H9 (cell line): ENCODE measurements around the gene BMERB1. TPM values are rescaled to one million over a fixed set of nuclear protein-coding genes. Genes with fewer than 3 reads are reported as not detected.

Experiments used
- DNase-seq: peaks from one replicate; pipeline ENCODE4 v3.0.0-alpha.2; 2017
- H2AFZ ChIP-seq: one replicate; pipeline ENCODE4 v1.6.1; 2013; ENCODE audit warnings: mild to moderate bottlenecking, low read length, control low read depth, moderate library complexity
- H2AK5ac ChIP-seq: 2 replicates; pipeline ENCODE4 v1.6.1; 2013; ENCODE audit warnings: low read length, control low read depth, mixed read lengths; ENCODE audit not compliant: insufficient read length
- H2BK120ac ChIP-seq: one replicate; pipeline ENCODE4 v1.6.1; 2013; ENCODE audit warnings: low read depth, mild to moderate bottlenecking, low read length, control low read depth, inconsistent platforms; ENCODE audit not compliant: poor library complexity, severe bottlenecking
- H2BK12ac ChIP-seq: 2 replicates; pipeline ENCODE4 v1.6.1; 2013; ENCODE audit warnings: low read length, control low read depth, mixed read lengths, low read depth; ENCODE audit not compliant: insufficient read length
- H2BK15ac ChIP-seq: 2 replicates; pipeline ENCODE4 v1.6.1; 2013; ENCODE audit warnings: low read depth, low read length, control low read depth
- H2BK20ac ChIP-seq: one replicate; pipeline ENCODE4 v1.6.1; 2013; ENCODE audit warnings: low read depth, mild to moderate bottlenecking, low read length, control low read depth, inconsistent platforms; ENCODE audit not compliant: poor library complexity, severe bottlenecking
- H2BK5ac ChIP-seq: 2 replicates; pipeline ENCODE4 v1.6.1; 2013; ENCODE audit warnings: low read length, control low read depth, mixed read lengths; ENCODE audit not compliant: insufficient read length
- H3K14ac ChIP-seq: 2 replicates; pipeline ENCODE4 v1.6.1; 2013; ENCODE audit warnings: low read length, control low read depth; ENCODE audit not compliant: insufficient read depth
- H3K18ac ChIP-seq: 2 replicates; pipeline ENCODE4 v1.6.1; 2013; ENCODE audit warnings: low read depth, mild to moderate bottlenecking, mixed read lengths, low read length, control low read depth; ENCODE audit not compliant: insufficient read length
- H3K23ac ChIP-seq: 2 replicates; pipeline ENCODE4 v1.6.1; 2013; ENCODE audit warnings: low read length, control low read depth, mixed read lengths, low read depth; ENCODE audit not compliant: insufficient read length
- H3K23me2 ChIP-seq: 2 replicates; pipeline ENCODE4 v1.6.1; 2013; ENCODE audit warnings: low read depth, mild to moderate bottlenecking, mixed read lengths, low read length, control low read depth; ENCODE audit not compliant: insufficient read length, poor library complexity, severe bottlenecking
- H3K27ac ChIP-seq: 2 replicates; pipeline ENCODE4 v1.5.1; 2013; ENCODE audit warnings: low read length, control low read depth, mixed read lengths, low read depth; ENCODE audit not compliant: insufficient read length
- H3K27me3 ChIP-seq: 2 replicates; pipeline ENCODE4 v1.6.1; 2013; ENCODE audit warnings: low read length, control low read depth, inconsistent platforms; ENCODE audit not compliant: insufficient read depth
- H3K4ac ChIP-seq: 2 replicates; pipeline ENCODE4 v1.6.1; 2013; ENCODE audit warnings: low read depth, mild to moderate bottlenecking, control low read depth, inconsistent platforms, low read length, moderate library complexity
- H3K4me1 ChIP-seq: 2 replicates; pipeline ENCODE4 v1.6.1; 2013; ENCODE audit warnings: low read length, control low read depth, inconsistent platforms; ENCODE audit not compliant: insufficient read depth
- H3K4me2 ChIP-seq: 2 replicates; pipeline ENCODE4 v1.6.1; 2013; ENCODE audit warnings: low read length, control low read depth, mixed read lengths; ENCODE audit not compliant: insufficient read length, insufficient read depth
- H3K56ac ChIP-seq: 2 replicates; pipeline ENCODE4 v1.6.1; 2013; ENCODE audit warnings: low read depth, mild to moderate bottlenecking, mixed read lengths, low read length, control low read depth; ENCODE audit not compliant: insufficient read length
- H3K79me1 ChIP-seq: 2 replicates; pipeline ENCODE4 v1.6.1; 2013; ENCODE audit warnings: low read depth, mild to moderate bottlenecking, moderate library complexity, low read length, control low read depth, inconsistent platforms; ENCODE audit not compliant: insufficient read depth, poor library complexity, severe bottlenecking
- H3K79me2 ChIP-seq: 2 replicates; pipeline ENCODE4 v1.6.1; 2013; ENCODE audit warnings: low read length, control low read depth, inconsistent platforms; ENCODE audit not compliant: insufficient read depth
- H3K9ac ChIP-seq: 2 replicates; pipeline ENCODE4 v1.6.1; 2013; ENCODE audit warnings: low read length, control low read depth, mixed read lengths; ENCODE audit not compliant: insufficient read length; ENCODE audit errors: extremely low read depth
- H3K9me3 ChIP-seq: one replicate; pipeline ENCODE4 v1.6.1; 2013; ENCODE audit warnings: low read depth, low read length, inconsistent platforms; ENCODE audit not compliant: control insufficient read depth
- H3T11ph ChIP-seq: one replicate; pipeline ENCODE4 v1.6.1; 2013; ENCODE audit warnings: mild to moderate bottlenecking, low read length, control low read depth, inconsistent platforms
- H4K20me1 ChIP-seq: one replicate; pipeline ENCODE4 v1.6.1; 2013; ENCODE audit not compliant: control insufficient read depth, insufficient read length, insufficient read depth
- H4K5ac ChIP-seq: 2 replicates; pipeline ENCODE4 v1.6.1; 2013; ENCODE audit warnings: low read depth, mild to moderate bottlenecking, mixed read lengths, low read length, control low read depth; ENCODE audit not compliant: insufficient read length
- H4K8ac ChIP-seq: replicated peaks from 2 replicates; pipeline ENCODE4 v1.6.1; 2013; ENCODE audit warnings: low read length, control low read depth, mixed read lengths, low read depth; ENCODE audit not compliant: insufficient read length
- H4K91ac ChIP-seq: 2 replicates; pipeline ENCODE4 v1.6.1; 2013; ENCODE audit warnings: low read depth, mild to moderate bottlenecking, moderate library complexity, mixed read lengths, low read length, control low read depth; ENCODE audit not compliant: insufficient read length
- H3K27ac Mint-ChIP-seq, 3 experiments: 2 replicates in 2 of 3; 3 replicates in 1 of 3; pipeline ENCODE4 v1.8.0; 2020 to 2021; ENCODE audit warnings: mixed read lengths in 3 of 3, mild to moderate bottlenecking in 1 of 3, moderate library complexity in 1 of 3
- H3K27me3 Mint-ChIP-seq: 2 replicates; pipeline ENCODE4 v1.8.0; 2021; ENCODE audit warnings: low read depth, mild to moderate bottlenecking, moderate library complexity, mixed read lengths
- H3K36me3 Mint-ChIP-seq, 3 experiments: 2 replicates in 2 of 3; 3 replicates in 1 of 3; pipeline ENCODE4 v1.8.0; 2020 to 2021; ENCODE audit warnings: low read depth in 3 of 3, mixed read lengths in 3 of 3; ENCODE audit not compliant: insufficient read depth in 1 of 3
- H3K4me1 Mint-ChIP-seq, 2 experiments: 2 replicates each; pipeline ENCODE4 v1.8.0; 2020; ENCODE audit warnings: mixed read lengths in 2 of 2
- H3K4me3 Mint-ChIP-seq, 2 experiments: 2 replicates in 1 of 2; 3 replicates in 1 of 2; pipeline ENCODE4 v1.8.0; 2020 to 2021; ENCODE audit warnings: mild to moderate bottlenecking in 2 of 2, mixed read lengths in 2 of 2, moderate library complexity in 1 of 2
- H3K9me3 Mint-ChIP-seq, 2 experiments: 2 replicates in 1 of 2; 3 replicates in 1 of 2; pipeline ENCODE4 v1.8.0; 2020; ENCODE audit warnings: mild to moderate bottlenecking in 2 of 2, mixed read lengths in 2 of 2, moderate library complexity in 1 of 2
- WGBS: extraction: QIAGEN DNeasy Blood & Tissue Kit; methylation state at CpG from one replicate; pipeline ENCODE4 v1.1.7; 2013; ENCODE audit warnings: missing lambda C conversion rate, low lambda C conversion rate, mixed read lengths; ENCODE audit not compliant: insufficient read length; ENCODE audit errors: extremely low coverage; 5-methylcytosine and 5-hydroxymethylcytosine counted together
- total RNA-seq: library from RNA; stranded (reverse); gene quantifications from 2 replicates; pipeline ENCODE4 v1.2.1, GENCODE V29; 2021
- TF ChIP-seq, protein P1 (sequence below): fragments of 200-600 bp; sonication (generic); conservative IDR thresholded peaks from 3 replicates; pipeline ENCODE4 v1.8.0; 2021; ENCODE audit warnings: antibody characterized with exemption, mild to moderate bottlenecking

The BMERB1 gene
- total RNA-seq, 1 experiment from 2014 or later = 19.5 TPM

DNA sequence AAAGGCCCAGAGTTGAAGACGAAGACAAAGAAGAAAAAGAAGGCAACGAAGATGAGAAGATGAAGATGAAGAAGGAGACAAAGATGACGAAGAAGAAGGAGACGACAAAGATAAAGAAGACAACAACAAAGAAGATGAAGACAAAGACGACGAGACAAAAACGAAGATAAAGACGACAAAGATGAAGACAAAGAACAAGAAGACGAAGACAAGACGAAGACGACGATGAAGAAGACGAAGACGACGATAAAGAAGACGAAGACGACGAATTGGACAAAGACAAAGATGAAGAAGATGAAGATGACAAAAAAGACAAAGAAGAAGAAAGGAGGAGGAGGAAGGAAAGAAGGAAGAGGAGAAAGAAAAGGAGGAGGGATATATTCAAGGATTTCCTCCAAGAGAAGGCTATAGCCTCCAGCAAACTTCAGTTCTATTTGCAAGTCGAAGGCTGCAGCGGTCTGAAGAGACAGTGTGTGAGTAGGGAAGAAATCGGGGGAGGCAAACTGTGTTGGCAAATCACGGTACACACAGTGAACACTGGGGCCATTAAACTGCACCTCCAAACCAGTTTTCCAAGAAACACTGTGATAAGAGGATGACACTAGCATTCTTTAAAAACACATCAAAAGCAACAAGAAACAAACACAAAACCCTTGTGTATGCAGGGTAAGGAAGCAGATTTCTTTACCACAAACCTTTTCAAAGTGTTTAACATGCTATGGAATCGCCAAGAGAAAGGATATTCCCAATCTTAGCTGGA is 168.1 kb downstream of the BMERB1 start:
- H3K4me3 Mint-ChIP-seq = no peak overlapping the region
- no peak overlapping the region for H3K14ac ChIP-seq
- H3K4me1 Mint-ChIP-seq = peaks cover 12 to 20% of the 10 kb centered on the region in 2 experiments
- no peaks in the 10 kb centered on the region for H3K4me1 ChIP-seq
- H4K8ac ChIP-seq = no peak overlapping the region
- H2BK5ac ChIP-seq = no peak overlapping the region
- no peak overlapping the region for H3K4ac ChIP-seq
- no peaks in the 10 kb centered on the region for H3K9me3 ChIP-seq
- no peaks in the 10 kb centered on the region for H3K23me2 ChIP-seq
- H3K27me3 Mint-ChIP-seq = no peaks in the 10 kb centered on the region; the same call in 1 of the 2 replicates
- H4K20me1 ChIP-seq = no peaks in the 10 kb centered on the region
- no peak overlapping the region for H3K23ac ChIP-seq
- H3K27me3 ChIP-seq = no peaks in the 10 kb centered on the region
- H2BK120ac ChIP-seq = no peak overlapping the region
- H2BK12ac ChIP-seq = no peak overlapping the region
- H3K9me3 Mint-ChIP-seq = no peaks in the 10 kb centered on the region
- no peak for DNase-seq
- H3K27ac ChIP-seq = no peak overlapping the region
- H3K79me2 ChIP-seq = no peaks in the 10 kb centered on the region
- H2BK15ac ChIP-seq = no peak overlapping the region
- no peak overlapping the region for H2AFZ ChIP-seq
- no peak overlapping the region for H3T11ph ChIP-seq
- no peak overlapping the region for H3K56ac ChIP-seq
- no peak overlapping the region for H3K27ac Mint-ChIP-seq
- peaks cover 26 to 74% (median 51%) of the 10 kb centered on the region in 3 experiments; a peak in 6 of 7 replicates for H3K36me3 Mint-ChIP-seq
- H4K5ac ChIP-seq = no peak overlapping the region
- no peak overlapping the region for H3K4me2 ChIP-seq
- TF ChIP-seq, protein P1, sequence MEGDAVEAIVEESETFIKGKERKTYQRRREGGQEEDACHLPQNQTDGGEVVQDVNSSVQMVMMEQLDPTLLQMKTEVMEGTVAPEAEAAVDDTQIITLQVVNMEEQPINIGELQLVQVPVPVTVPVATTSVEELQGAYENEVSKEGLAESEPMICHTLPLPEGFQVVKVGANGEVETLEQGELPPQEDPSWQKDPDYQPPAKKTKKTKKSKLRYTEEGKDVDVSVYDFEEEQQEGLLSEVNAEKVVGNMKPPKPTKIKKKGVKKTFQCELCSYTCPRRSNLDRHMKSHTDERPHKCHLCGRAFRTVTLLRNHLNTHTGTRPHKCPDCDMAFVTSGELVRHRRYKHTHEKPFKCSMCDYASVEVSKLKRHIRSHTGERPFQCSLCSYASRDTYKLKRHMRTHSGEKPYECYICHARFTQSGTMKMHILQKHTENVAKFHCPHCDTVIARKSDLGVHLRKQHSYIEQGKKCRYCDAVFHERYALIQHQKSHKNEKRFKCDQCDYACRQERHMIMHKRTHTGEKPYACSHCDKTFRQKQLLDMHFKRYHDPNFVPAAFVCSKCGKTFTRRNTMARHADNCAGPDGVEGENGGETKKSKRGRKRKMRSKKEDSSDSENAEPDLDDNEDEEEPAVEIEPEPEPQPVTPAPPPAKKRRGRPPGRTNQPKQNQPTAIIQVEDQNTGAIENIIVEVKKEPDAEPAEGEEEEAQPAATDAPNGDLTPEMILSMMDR = no peak
- 100% methylated on average over 10 of the region's 23 CpGs for WGBS
- no peak overlapping the region for H3K9ac ChIP-seq
- H4K91ac ChIP-seq = no peak overlapping the region
- no peak overlapping the region for H2AK5ac ChIP-seq
- no peaks in the 10 kb centered on the region for H3K79me1 ChIP-seq
- no peak overlapping the region for H2BK20ac ChIP-seq
- no peak overlapping the region for H3K18ac ChIP-seq
